ENCODE results near the gene KPNA1.

GRCh38 chr3:122407946-122408345 is 106.8 kb downstream of the KPNA1 start:
- no peak for TF ChIP-seq EZH2 (IDR thresholded peaks at IDR 0.05; ENCODE audit: insufficient read depth, poor library complexity, severe bottlenecking)
- TF ChIP-seq EZH2phosphoT487 (IDR thresholded peaks at IDR 0.05; ENCODE audit: insufficient read depth, low read depth): no peak

All from GM23248 (cell line).